CD4-positive, alpha-beta T cell treated with Interferon gamma for 1 hour (primary cell): Measurements from ENCODE around the gene SLC5A2.

ENCODE experiments used
- DNase-seq: peaks from one replicate; pipeline ENCODE4 v3.0.0-alpha.2; 2020

SLC5A2 gene

GRCh38 chr16:31460582-31461002 lies 22.3 kb upstream of the SLC5A2 start:
- no peak for DNase-seq

GRCh38 chr16:31461201-31461920 lies 21.6 kb upstream of the SLC5A2 start:
- no peak for DNase-seq

DNA sequence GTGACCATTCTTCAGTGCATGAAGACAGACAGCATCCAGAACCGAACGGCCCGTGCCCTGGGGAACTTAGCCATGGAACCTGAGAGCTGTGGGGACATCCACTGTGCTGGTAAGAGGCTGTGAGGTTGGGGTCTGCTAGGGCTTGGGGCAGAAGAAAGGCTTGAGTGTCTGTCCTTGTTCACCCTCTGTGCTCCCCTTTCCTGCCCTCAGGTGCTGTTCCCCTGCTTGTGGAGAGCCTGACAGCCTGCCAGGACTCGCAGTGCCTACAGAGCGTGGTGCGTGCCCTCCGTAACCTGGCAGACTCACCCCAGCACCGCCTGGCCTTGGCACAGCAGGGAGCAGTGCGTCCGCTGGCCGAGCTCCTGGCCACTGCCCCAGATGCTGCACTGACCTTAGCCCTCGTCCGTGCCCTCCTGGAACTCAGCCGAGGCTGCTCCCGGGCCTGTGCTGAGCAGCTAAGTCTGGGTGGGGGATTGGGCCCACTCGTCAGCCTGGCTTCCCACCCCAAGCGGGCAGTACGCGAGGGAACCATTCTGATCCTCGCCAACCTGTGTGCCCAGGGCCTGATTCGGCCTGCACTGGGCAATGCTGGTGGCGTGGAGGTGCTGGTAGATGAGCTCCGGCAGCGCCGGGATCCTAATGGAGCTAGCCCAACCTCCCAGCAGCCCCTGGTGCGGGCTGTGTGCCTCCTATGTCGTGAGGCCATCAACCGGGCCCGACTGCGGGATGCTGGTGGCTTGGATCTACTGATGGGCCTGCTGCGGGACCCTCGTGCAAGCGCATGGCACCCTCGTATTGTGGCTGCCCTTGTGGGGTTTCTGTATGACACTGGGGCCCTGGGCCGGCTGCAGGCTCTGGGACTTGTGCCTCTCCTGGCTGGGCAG lies 20.8 kb upstream of the SLC5A2 start:
- no peak for DNase-seq

DNA sequence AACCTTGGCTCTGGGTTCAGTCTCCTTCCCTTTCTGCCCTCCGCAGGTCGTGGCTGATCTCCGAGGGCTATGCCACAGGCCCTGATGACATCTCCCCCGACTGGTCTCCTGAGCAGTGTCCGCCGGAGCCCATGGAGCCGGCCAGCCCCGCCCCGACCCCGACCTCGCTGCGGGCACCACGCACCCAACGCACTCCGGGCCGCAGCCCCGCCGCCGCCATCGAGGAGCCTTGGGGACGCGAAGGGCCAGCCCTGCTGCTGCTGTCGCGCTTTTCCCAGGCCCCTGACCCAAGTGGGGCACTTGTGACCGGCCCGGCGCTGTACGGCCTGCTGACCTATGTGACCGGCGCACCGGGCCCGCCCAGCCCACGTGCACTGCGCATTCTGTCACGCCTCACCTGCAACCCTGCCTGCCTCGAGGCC lies 18.6 kb upstream of the SLC5A2 start:
- DNase-seq = no peak

DNA sequence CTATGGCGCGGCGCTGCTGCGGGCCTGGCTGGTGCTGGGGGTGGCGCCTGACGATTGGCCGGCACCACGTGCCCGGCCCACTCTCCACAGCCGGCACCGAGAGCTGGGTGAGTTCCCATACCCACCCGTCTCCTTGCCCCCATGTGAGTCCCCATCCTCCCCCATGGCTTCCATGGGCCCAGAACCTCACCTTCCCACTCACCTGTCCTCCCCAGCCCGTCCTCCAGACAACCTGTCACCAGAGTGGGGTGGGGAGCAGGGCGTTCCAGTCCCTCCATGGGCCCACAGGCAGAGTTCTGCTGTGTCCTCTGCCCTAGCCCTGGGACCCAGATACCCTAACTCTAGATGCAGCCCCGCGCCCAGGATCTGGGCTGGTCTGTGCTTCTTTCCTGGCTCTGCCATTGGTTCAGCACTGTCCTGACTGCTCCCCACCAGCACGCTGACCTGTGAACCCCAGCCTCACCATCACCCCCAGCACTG lies 18.1 kb upstream of the SLC5A2 start:
- DNase-seq = no peak

GRCh38 chr16:31465788-31466370 lies 17.0 kb upstream of the SLC5A2 start:
- no peak for DNase-seq

DNA sequence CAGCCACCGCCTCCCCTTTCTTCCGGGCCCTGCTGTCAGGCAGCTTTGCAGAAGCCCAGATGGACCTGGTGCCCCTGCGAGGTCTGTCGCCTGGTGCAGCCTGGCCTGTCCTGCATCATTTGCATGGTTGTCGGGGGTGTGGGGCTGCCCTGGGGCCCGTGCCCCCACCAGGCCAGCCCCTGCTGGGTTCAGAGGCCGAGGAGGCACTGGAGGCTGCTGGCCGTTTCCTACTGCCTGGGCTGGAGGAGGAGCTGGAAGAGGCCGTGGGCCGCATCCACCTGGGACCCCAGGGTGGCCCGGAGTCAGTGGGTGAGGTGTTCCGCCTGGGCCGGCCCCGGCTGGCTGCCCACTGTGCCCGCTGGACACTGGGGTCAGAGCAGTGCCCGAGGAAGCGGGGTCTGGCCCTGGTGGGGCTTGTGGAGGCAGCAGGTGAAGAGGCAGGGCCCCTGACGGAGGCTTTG lies 16.5 kb upstream of the SLC5A2 start:
- DNase-seq = no peak

DNA sequence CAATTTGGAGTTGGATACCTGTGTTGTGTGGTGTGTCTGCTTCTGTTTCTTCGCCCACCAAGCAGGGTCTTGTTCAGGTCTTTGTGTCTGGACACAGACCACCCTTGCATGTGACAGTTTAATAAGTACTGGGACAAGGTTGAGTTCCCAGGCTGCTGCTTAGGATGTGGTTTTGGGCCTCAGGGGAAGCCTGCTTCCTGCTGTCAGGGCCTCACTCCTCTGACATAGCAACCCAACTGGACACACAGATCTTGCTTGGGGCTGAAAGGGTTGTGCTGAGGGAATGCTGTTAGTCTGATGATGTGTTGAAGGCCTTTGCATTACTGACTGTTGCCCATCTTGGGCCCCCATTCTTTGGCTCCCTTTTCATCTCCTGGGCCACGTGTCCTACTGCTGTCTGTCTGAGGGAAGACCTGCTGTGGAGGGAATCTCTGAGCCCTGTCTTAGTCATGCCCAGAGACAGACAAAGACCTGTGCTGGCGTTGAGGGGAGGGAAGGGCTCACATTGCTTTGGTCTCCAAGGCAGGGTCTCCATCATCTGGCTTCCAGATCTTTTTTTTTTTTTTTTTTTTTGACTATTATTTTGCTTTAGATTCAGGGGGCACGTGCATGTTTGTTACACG lies 15.7 kb upstream of the SLC5A2 start:
- no peak for DNase-seq

DNA sequence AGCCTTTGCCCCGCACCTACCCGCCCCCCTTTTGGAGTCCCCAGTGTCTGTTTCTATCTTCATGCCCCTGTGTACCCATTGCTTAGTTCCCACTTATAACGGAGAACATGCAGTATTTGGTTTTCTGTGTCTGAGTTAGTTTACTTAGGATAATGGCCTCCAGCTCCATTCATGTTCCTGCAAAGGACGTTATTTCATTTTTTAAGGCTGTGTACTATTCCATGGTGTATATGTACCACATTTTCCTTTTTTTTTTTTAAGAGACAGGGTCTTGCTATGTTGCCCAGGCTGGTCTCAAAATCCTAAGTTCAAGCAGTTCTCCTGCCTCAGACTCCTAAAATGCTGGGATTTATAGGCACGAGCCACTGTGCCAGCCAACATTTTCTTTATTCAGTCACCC lies 15.1 kb upstream of the SLC5A2 start:
- no peak for DNase-seq

- no peak for DNase-seq
These were observed 12.3 kb upstream of the SLC5A2 start for GRCh38 chr16:31470615-31471014.

DNA sequence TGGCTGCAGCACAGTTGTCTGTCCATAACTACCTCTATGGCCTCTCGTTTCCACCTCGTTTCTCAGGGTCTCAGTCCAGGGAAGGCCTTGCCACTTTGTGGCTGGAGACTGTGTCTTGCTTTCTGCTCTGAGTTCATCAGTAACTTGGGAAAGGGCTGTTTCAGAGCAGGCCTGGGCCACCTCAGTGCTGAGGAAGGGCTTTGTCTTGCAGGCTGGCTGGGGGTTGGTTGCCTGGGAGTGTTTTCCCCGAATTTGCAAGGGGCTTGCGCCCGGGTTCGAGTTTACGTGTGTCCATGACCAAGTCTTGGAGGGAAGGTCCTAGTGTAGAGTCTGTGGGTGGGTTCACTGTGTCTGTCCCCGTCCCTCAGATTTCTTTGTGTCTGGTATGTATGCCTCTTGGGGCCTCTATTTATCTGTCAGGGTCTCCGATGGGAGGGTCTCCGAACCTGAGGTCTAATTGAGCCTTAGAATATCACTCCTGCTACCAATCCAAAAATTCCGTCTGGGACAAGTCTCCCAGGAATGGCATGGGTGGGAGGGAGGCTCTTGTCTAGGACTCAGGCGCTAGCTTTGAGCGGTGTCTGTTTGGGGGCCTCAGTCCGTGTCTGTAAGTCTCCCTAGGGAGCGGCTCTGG lies 11.6 kb upstream of the SLC5A2 start:
- DNase-seq = no peak

GRCh38 chr16:31471875-31472708 lies 10.8 kb upstream of the SLC5A2 start, which contains the start of gene TGFB1I1:
Gene TGFB1I1 (plus strand): TSS chr16:31472152. CDS start chr16:31472189, 37 bp downstream.
- DNase-seq = no peak

- peak; percentile 52 for DNase-seq
These were observed 10.2 kb upstream of the SLC5A2 start for GRCh38 chr16:31472709-31473203.

DNA sequence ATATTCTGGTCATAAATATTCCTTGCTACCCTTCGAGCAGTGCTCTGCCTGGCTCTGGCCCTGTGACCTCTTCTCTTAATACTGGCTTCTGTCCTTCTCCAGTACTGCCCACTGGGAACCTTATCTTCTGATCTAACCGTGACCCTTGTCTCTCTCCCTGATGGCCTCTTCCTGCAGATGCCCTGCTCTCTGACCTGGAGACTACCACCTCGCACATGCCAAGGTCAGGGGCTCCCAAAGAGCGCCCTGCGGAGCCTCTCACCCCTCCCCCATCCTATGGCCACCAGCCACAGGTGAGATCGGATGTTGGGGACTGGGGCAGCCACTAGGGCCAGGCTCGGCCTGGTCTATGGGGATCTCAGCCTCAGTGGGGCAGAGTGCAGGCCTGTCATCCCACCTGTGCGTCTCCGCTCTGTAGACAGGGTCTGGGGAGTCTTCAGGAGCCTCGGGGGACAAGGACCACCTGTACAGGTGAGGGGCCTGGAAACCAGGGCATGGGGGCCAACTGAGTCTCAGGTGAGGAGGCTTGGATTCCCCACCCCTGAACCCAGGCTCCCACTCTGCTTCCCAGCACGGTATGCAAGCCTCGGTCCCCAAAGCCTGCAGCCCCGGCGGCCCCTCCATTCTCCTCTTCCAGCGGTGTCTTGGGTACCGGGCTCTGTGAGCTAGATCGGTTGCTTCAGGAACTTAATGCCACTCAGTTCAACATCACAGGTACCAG lies 9.5 kb upstream of the SLC5A2 start:
- no peak for DNase-seq

DNA sequence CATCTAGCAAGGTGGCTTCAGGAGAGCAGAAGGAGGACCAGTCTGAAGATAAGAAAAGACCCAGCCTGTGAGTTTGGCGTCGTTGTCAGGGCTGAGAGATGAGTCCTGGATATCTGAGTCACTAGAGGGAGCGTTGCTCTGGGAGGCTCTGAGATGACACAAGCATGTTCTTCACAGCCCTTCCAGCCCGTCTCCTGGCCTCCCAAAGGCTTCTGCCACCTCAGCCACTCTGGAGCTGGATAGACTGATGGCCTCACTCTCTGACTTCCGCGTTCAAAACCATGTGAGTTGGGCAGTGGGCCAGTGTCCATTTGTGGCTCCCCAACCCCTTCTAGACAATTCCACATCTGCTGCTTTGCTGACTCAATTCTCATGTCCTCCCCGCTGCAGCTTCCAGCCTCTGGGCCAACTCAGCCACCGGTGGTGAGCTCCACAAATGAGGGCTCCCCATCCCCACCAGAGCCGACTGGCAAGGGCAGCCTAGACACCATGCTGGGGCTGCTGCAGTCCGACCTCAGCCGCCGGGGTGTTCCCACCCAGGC lies 8.7 kb upstream of the SLC5A2 start:
- DNase-seq = no peak

GRCh38 chr16:31474773-31475738 lies 7.9 kb upstream of the SLC5A2 start:
- DNase-seq = no peak

DNA sequence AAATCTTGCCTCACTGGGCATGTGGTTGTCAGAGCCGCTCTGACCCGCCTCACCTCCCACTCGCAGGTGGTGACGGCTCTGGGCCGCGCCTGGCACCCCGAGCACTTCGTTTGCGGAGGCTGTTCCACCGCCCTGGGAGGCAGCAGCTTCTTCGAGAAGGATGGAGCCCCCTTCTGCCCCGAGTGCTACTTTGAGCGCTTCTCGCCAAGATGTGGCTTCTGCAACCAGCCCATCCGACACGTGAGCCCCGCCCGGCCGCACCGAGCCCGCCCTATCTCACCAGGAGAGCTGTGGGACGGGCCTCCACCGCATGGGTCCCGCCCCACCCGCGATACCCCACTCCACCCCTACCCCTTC lies 7.0 kb upstream of the SLC5A2 start:
- peak; percentile 27 for DNase-seq

GRCh38 chr16:31476303-31477219 lies 6.4 kb upstream of the SLC5A2 start:
- peak; percentile 87 for DNase-seq
